HepG2 (cell line): ENCODE data around the gene MTA1. TPM values are rescaled to one million over a fixed set of nuclear protein-coding genes. Genes with fewer than 3 reads are reported as not detected.

ENCODE experiments used
- ARID5B ChIP-seq: IDR thresholded peaks from 2 replicates; pipeline ENCODE4 v1.4.0; 2020; ENCODE audit warnings: mild to moderate bottlenecking, missing genetic modification reagents
- BHLHE40 ChIP-seq: IDR thresholded peaks from 2 replicates; pipeline ENCODE4 v1.6.1; 2011; ENCODE audit warnings: low read length, improper control_type of control experiment
- BRD4 ChIP-seq: sonication (generic); formaldehyde crosslinking; IDR thresholded peaks from 2 replicates; pipeline ENCODE4 v1.4.0; 2020; ENCODE audit warnings: missing genetic modification reagents
- FOXA3 ChIP-seq: IDR thresholded peaks from 2 replicates; pipeline ENCODE4 v1.6.1; 2016; ENCODE audit warnings: missing genetic modification reagents, missing compliant biosample characterization
- GMEB2 ChIP-seq: IDR thresholded peaks from 2 replicates; pipeline ENCODE4 v1.6.1; 2016; ENCODE audit warnings: missing biosample characterization, missing genetic modification reagents, low read depth
- HNRNPL ChIP-seq: fragments of 200-400 bp; formaldehyde crosslinking; IDR thresholded peaks from 2 replicates; pipeline ENCODE4 v1.6.1; 2017; ENCODE audit warnings: mild to moderate bottlenecking, low read depth, low read length
- JARID2 ChIP-seq: sonication (generic); formaldehyde crosslinking; IDR thresholded peaks from 2 replicates; pipeline ENCODE4 v1.8.1; 2023; ENCODE audit warnings: missing genetic modification reagents, inconsistent platforms; ENCODE audit not compliant: insufficient replicate concordance
- NFE2L1 ChIP-seq: sonication (generic); formaldehyde crosslinking; IDR thresholded peaks from 2 replicates; pipeline ENCODE4 v1.4.0; 2020; ENCODE audit warnings: missing genetic modification reagents, mild to moderate bottlenecking, borderline replicate concordance
- PCBP1 ChIP-seq: fragments of 200-400 bp; formaldehyde crosslinking; IDR thresholded peaks from 2 replicates; pipeline ENCODE4 v1.6.1; 2017; ENCODE audit warnings: mild to moderate bottlenecking, low read depth, low read length, borderline replicate concordance
- SNAI1 ChIP-seq: sonication (generic); formaldehyde crosslinking; IDR thresholded peaks from 2 replicates; pipeline ENCODE4 v1.5.0; 2020; ENCODE audit warnings: mild to moderate bottlenecking, missing genetic modification reagents, borderline replicate concordance
- SP2 ChIP-seq: sonication (generic); formaldehyde crosslinking; IDR thresholded peaks from 2 replicates; pipeline ENCODE4 v1.5.1; 2020; ENCODE audit warnings: mild to moderate bottlenecking, missing genetic modification reagents
- ZBTB3 ChIP-seq: sonication (generic); formaldehyde crosslinking; IDR thresholded peaks from 2 replicates; pipeline ENCODE4 v1.4.0; 2020; ENCODE audit warnings: low read depth, mild to moderate bottlenecking, moderate library complexity, missing genetic modification reagents, borderline replicate concordance
- ZBTB7B ChIP-seq: sonication (generic); formaldehyde crosslinking; IDR thresholded peaks from 2 replicates; pipeline ENCODE4 v1.4.0; 2020; ENCODE audit warnings: missing genetic modification reagents
- ZKSCAN5 ChIP-seq: sonication (generic); formaldehyde crosslinking; IDR thresholded peaks from 2 replicates; pipeline ENCODE4 v1.5.1; 2020; ENCODE audit warnings: mild to moderate bottlenecking, missing genetic modification reagents
- ZNF253 ChIP-seq: sonication (generic); formaldehyde crosslinking; IDR thresholded peaks from 2 replicates; pipeline ENCODE4 v1.8.0; 2022; ENCODE audit warnings: mild to moderate bottlenecking, missing genetic modification reagents, borderline replicate concordance
- ZNF260 ChIP-seq: sonication (generic); formaldehyde crosslinking; IDR thresholded peaks from 2 replicates; pipeline ENCODE4 v1.4.0; 2020; ENCODE audit warnings: missing genetic modification reagents, low read depth, mild to moderate bottlenecking, borderline replicate concordance
- ZNF296 ChIP-seq: sonication (generic); formaldehyde crosslinking; conservative IDR thresholded peaks from 2 replicates; pipeline ENCODE4 v1.5.0; 2020; ENCODE audit warnings: mild to moderate bottlenecking, missing genetic modification reagents
- ZNF33B ChIP-seq: sonication (generic); formaldehyde crosslinking; IDR thresholded peaks from 2 replicates; pipeline ENCODE4 v1.5.1; 2020; ENCODE audit warnings: mild to moderate bottlenecking, missing genetic modification reagents
- ZNF605 ChIP-seq: sonication (generic); formaldehyde crosslinking; IDR thresholded peaks from 2 replicates; pipeline ENCODE4 v1.8.0; 2022; ENCODE audit warnings: mild to moderate bottlenecking, missing genetic modification reagents
- ZNF749 ChIP-seq: sonication (generic); formaldehyde crosslinking; IDR thresholded peaks from 2 replicates; pipeline ENCODE4 v1.8.0; 2022; ENCODE audit warnings: mild to moderate bottlenecking, missing genetic modification reagents, moderate library complexity, borderline replicate concordance
- ZNF777 ChIP-seq: sonication (generic); formaldehyde crosslinking; IDR thresholded peaks from 2 replicates; pipeline ENCODE4 v1.4.0; 2020; ENCODE audit warnings: missing genetic modification reagents
- ZNF790 ChIP-seq: sonication (generic); formaldehyde crosslinking; IDR thresholded peaks from 2 replicates; pipeline ENCODE4 v1.8.0; 2022; ENCODE audit warnings: missing genetic modification reagents, mild to moderate bottlenecking, borderline replicate concordance
- polyA plus RNA-seq, 8 experiments: library from polyadenylated mRNA; depleted of rRNA in 3 of 8; stranded (reverse) in 7 of 8; unstranded in 1 of 8; fragments of >200 nt; fragmentation: Illumina TruSeq in 4 of 8; extraction: Trizol in 4 of 8; gene quantifications; 2 replicates each; pipeline versions ENCODE4 v1.2.1 to v1.2.3, GENCODE V29; 2011 to 2016; ENCODE audit warnings: low read depth in 4 of 8, missing spikeins in 1 of 8, mixed read lengths in 1 of 8; ENCODE audit not compliant: insufficient read depth in 1 of 8
- total RNA-seq, 5 experiments: library from RNA; depleted of rRNA; stranded (reverse); fragments of >200 nt; fragmentation: Illumina TruSeq; extraction: Trizol; gene quantifications; 2 replicates each; pipeline ENCODE4 v1.2.3, GENCODE V29; 2016; ENCODE audit warnings: low read depth in 1 of 5

MTA1 gene
- total and polyA plus RNA-seq, 2 of the 13 experiments (the other 11 are each of a cell fraction or from before 2014, with no cell fraction given) = 35.2 to 85.8 TPM

- TF ChIP-seq HNRNPL (peak; percentile 88), ZNF777 (CRISPR knock-in tag) (no peak), BRD4 (peak; percentile 54), ZNF790 (CRISPR knock-in tag) (0 out of 2 replicates have a peak, but pooled peaks have one; percentile 11), ZBTB7B (CRISPR knock-in tag) (peak; percentile 95), ZKSCAN5 (CRISPR knock-in tag) (no peak), SNAI1 (CRISPR knock-in tag) (peak; percentile 43; the same call in 1 of the 2 replicates), PCBP1 (no peak), BHLHE40 (no peak), GMEB2 (CRISPR knock-in tag) (no peak), ZNF605 (CRISPR knock-in tag) (0 out of 2 replicates have a peak, but pooled peaks have one; percentile 45), JARID2 (CRISPR knock-in tag) (no peak), ZBTB3 (no peak), FOXA3 (CRISPR knock-in tag) (no peak), ZNF260 (CRISPR knock-in tag) (no peak), SP2 (CRISPR knock-in tag) (no peak), ZNF296 (CRISPR knock-in tag) (peak; percentile 58), ARID5B (CRISPR knock-in tag) (no peak), ZNF749 (CRISPR knock-in tag) (0 out of 2 replicates have a peak, but pooled peaks have one; percentile 34), ZNF253 (CRISPR knock-in tag) (0 out of 2 replicates have a peak, but pooled peaks have one; percentile 32), ZNF33B (CRISPR knock-in tag) (no peak), NFE2L1 (CRISPR knock-in tag) (no peak)
These were observed 56.6 kb downstream of the MTA1 start (continued) for GRCh38 chr14:105476097-105476830.
